ENCODE data around the gene ARL16. TPM values are rescaled to one million over a fixed set of nuclear protein-coding genes. Genes with fewer than 3 reads are reported as not detected.

ARL16 gene
- total and polyA plus RNA-seq, 2 donors (not counting 3 experiments of a cell fraction or from before 2014, with no cell fraction given): 41.4 to 71.7 TPM

- Histone ChIP-seq H3K9ac (replicated peaks; ENCODE audit: extremely low read depth, insufficient read depth, low read length) (no peak overlapping the region), H3K4me2 (ENCODE audit: insufficient read depth, low read length) (no peak overlapping the region), H3K9me3 (replicated peaks; ENCODE audit: control insufficient read depth, insufficient read depth, low read length) (no peaks in the 10 kb centered on the region), H3K9me1 (replicated peaks; ENCODE audit: control insufficient read depth, extremely low read depth, insufficient read depth, low read length) (no peaks in the 10 kb centered on the region), H2AFZ (ENCODE audit: low read depth, low read length) (no peak overlapping the region), H3K36me3 (ENCODE audit: control insufficient read depth in 2 of 2, extremely low read depth in 1 of 2, insufficient read depth in 2 of 2, low read length in 2 of 2) (peaks cover 0 to 21% of the 10 kb centered on the region in 2 experiments), H3K27ac (ENCODE audit: insufficient read depth, low read depth, low read length) (no peak overlapping the region), H3K4me3 (replicated peaks in 1 of 3; ENCODE audit: insufficient read depth in 1 of 3, low read depth in 1 of 3, low read length in 3 of 3) (no peak overlapping the region), H3K27me3 (ENCODE audit: control insufficient read depth in 2 of 2, insufficient read depth in 2 of 2, low read length in 2 of 2) (no peaks in the 10 kb centered on the region), H4K20me1 (replicated peaks; ENCODE audit: control insufficient read depth, extremely low read depth, insufficient read depth, low read length) (no peaks in the 10 kb centered on the region), H3K4me1 (ENCODE audit: control insufficient read depth, extremely low read depth, insufficient read depth, low read length) (no peaks in the 10 kb centered on the region), H3K79me2 (ENCODE audit: control insufficient read depth, insufficient read depth, low read length) (peaks cover 8% of the 10 kb centered on the region)
- FAIRE-seq (no peak), DNase-seq (ENCODE audit: low read depth, low spot score) (no peak)
- dilution Hi-C loops (cut with MboI; ENCODE audit: extremely low pct_ligation_motif_present, low sequenced_read_pairs) (no loop called here), intact Hi-C loops (cut with micrococcal nuclease) (no loop called here)
- no peak for TF ChIP-seq GATA2 (IDR thresholded peaks at IDR 0.05; ENCODE audit: insufficient read depth, insufficient read length, low read depth, low read length)
- TF ChIP-seq FOS (IDR thresholded peaks at IDR 0.05; ENCODE audit: borderline replicate concordance, insufficient read depth, low read length): no peak
- no peak for TF ChIP-seq MYC (IDR thresholded peaks at IDR 0.05; ENCODE audit: low read depth, low read length)
- TF ChIP-seq, protein P1, sequence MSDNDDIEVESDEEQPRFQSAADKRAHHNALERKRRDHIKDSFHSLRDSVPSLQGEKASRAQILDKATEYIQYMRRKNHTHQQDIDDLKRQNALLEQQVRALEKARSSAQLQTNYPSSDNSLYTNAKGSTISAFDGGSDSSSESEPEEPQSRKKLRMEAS (IDR thresholded peaks at IDR 0.05; ENCODE audit: insufficient read depth, insufficient read length): no peak
- TF ChIP-seq CTCF (IDR thresholded peaks at IDR 0.05; ENCODE audit: extremely low read depth in 1 of 2, insufficient read depth in 1 of 2, low read depth in 1 of 2, low read length in 2 of 2): no peak
- no peak for TF ChIP-seq EZH2 (IDR thresholded peaks at IDR 0.05; ENCODE audit: borderline replicate concordance, low read depth, low read length, severe bottlenecking)
- no peak for TF ChIP-seq JUN (IDR thresholded peaks at IDR 0.05; ENCODE audit: borderline replicate concordance, insufficient read depth, insufficient read length, low read depth)
- no peak for TF ChIP-seq POLR2AphosphoS5 (IDR thresholded peaks at IDR 0.05; ENCODE audit: insufficient read depth, low read depth, low read length)
- TF ChIP-seq POLR2A (IDR thresholded peaks at IDR 0.05; ENCODE audit: low read depth, low read length): no peak
- BruUV-seq (replicated peaks): no TSS peak
- CTCF ChIA-PET: interaction anchor here (1.4 to 2.2 kb wide), 2 partner anchors 22 to 1100 kb away, joined by 3 to 6 read pairs; no protein-coding TSS in a partner anchor
- POLR2A ChIA-PET: no interaction called here
Measured at GRCh38 chr17:81676906-81677305, 6.7 kb downstream of the ARL16 start.

All from endothelial cell of umbilical vein (primary cell).